H1 (cell line): ENCODE data around the gene FRG2.
"Not testable (repeated sequence)": the region's sequence is repeated elsewhere in the genome, so short reads cannot be mapped to it uniquely, and the experiment has no call there.

ENCODE experiments used
- BACH1 ChIP-seq: IDR thresholded peaks from 2 replicates; pipeline ENCODE4 v1.6.1; 2012; ENCODE audit warnings: low read length, improper control_type of control experiment
- CEBPB ChIP-seq: IDR thresholded peaks from 2 replicates; pipeline ENCODE4 v1.6.1; 2012; ENCODE audit warnings: low read depth, low read length
- CHD2 ChIP-seq: IDR thresholded peaks from 2 replicates; pipeline ENCODE4 v1.6.1; 2012; ENCODE audit warnings: low read length, improper control_type of control experiment
- CTCF ChIP-seq, 3 experiments: IDR thresholded peaks; 1 replicate in 2 of 3; 2 replicates in 1 of 3; pipeline versions ENCODE4 v1.5.1 to v1.6.1; 2011; ENCODE audit warnings: low read length in 3 of 3, mild to moderate bottlenecking in 3 of 3, inconsistent platforms in 2 of 3, low read depth in 1 of 3, moderate library complexity in 1 of 3; ENCODE audit not compliant: insufficient read depth in 1 of 3; ENCODE audit errors: control extremely low read depth in 1 of 3
- EGR1 ChIP-seq: IDR thresholded peaks from 2 replicates; pipeline ENCODE4 v1.6.1; 2011; ENCODE audit warnings: low read depth, low read length, borderline replicate concordance
- MAX ChIP-seq: IDR thresholded peaks from 2 replicates; pipeline ENCODE4 v1.6.1; 2012; ENCODE audit warnings: inconsistent platforms
- POLR2A ChIP-seq, 2 experiments: IDR thresholded peaks; 1 replicate in 1 of 2; 2 replicates in 1 of 2; pipeline ENCODE4 v1.6.1; 2011; ENCODE audit warnings: low read depth in 2 of 2, low read length in 2 of 2, mild to moderate bottlenecking in 2 of 2; ENCODE audit errors: control extremely low read depth in 1 of 2
- RAD21 ChIP-seq, 2 experiments: IDR thresholded peaks in 1 of 2; conservative IDR thresholded peaks in 1 of 2; 2 replicates each; pipeline ENCODE4 v1.6.1; 2011; ENCODE audit warnings: low read depth in 2 of 2, low read length in 2 of 2, improper control_type of control experiment in 1 of 2, inconsistent platforms in 1 of 2, mild to moderate bottlenecking in 1 of 2, moderate library complexity in 1 of 2
- TAF1 ChIP-seq: IDR thresholded peaks from 2 replicates; pipeline ENCODE4 v1.6.1; 2011; ENCODE audit warnings: mild to moderate bottlenecking, low read depth, low read length
- USF2 ChIP-seq: IDR thresholded peaks from 2 replicates; pipeline ENCODE4 v1.6.1; 2011; ENCODE audit warnings: low read length, improper control_type of control experiment
- TF ChIP-seq, protein P1 (sequence below): IDR thresholded peaks from 2 replicates; pipeline ENCODE4 v1.6.1; 2012; ENCODE audit warnings: low read length, inconsistent platforms

DNA sequence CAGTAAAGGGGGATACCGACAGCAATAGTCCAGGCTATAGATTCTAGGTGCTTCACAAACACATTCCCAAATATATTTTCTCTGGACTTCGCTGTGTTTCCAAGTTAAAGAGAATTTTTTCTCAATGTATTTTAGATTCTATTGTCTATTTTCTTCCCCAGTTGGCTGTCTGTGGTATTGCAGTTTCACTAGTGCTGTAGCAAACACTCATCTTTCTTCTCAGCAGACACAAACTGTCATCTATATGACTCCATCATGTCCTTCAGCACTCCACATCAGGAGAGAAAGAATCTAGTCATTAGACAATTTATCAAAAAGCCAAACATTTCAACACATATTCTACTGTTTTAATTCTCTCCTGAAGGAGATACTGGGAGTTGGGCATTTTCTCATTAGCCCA, 37.3 kb upstream of the FRG2 start, which contains the start of gene DBET:
- not testable (repeated sequence) for TF ChIP-seq CTCF (IDR thresholded peaks at IDR 0.05; ENCODE audit: control extremely low read depth in 1 of 3, insufficient read depth in 1 of 3, low read depth in 1 of 3, low read length in 3 of 3); POLR2A (IDR thresholded peaks at IDR 0.05; ENCODE audit: control extremely low read depth in 1 of 2, low read depth in 2 of 2, low read length in 2 of 2); EGR1; USF2; MAX; CEBPB; RAD21 (IDR thresholded peaks at IDR 0.05 in 1 of 2, conservative IDR thresholded peaks at IDR 0.05 in 1 of 2; ENCODE audit: low read depth in 2 of 2, low read length in 2 of 2); BACH1; CHD2; TAF1
- TF ChIP-seq, protein P1, sequence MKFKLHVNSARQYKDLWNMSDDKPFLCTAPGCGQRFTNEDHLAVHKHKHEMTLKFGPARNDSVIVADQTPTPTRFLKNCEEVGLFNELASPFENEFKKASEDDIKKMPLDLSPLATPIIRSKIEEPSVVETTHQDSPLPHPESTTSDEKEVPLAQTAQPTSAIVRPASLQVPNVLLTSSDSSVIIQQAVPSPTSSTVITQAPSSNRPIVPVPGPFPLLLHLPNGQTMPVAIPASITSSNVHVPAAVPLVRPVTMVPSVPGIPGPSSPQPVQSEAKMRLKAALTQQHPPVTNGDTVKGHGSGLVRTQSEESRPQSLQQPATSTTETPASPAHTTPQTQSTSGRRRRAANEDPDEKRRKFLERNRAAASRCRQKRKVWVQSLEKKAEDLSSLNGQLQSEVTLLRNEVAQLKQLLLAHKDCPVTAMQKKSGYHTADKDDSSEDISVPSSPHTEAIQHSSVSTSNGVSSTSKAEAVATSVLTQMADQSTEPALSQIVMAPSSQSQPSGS: not testable (repeated sequence)
